Stimulated activated naive CD4-positive, alpha-beta T cell (primary cell): Measurements from ENCODE around the gene TAPT1.
"Not testable (repeated sequence)": the region's sequence is repeated elsewhere in the genome, so short reads cannot be mapped to it uniquely, and the experiment has no call there.

Source experiments
- DNase-seq, 6 experiments: peaks; one replicate each; lab custom pipeline; 2025; lab: John Stamatoyannopoulos, UW

TAPT1 gene, protein sequence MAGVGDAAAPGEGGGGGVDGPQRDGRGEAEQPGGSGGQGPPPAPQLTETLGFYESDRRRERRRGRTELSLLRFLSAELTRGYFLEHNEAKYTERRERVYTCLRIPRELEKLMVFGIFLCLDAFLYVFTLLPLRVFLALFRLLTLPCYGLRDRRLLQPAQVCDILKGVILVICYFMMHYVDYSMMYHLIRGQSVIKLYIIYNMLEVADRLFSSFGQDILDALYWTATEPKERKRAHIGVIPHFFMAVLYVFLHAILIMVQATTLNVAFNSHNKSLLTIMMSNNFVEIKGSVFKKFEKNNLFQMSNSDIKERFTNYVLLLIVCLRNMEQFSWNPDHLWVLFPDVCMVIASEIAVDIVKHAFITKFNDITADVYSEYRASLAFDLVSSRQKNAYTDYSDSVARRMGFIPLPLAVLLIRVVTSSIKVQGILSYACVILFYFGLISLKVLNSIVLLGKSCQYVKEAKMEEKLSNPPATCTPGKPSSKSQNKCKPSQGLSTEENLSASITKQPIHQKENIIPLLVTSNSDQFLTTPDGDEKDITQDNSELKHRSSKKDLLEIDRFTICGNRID

DNA sequence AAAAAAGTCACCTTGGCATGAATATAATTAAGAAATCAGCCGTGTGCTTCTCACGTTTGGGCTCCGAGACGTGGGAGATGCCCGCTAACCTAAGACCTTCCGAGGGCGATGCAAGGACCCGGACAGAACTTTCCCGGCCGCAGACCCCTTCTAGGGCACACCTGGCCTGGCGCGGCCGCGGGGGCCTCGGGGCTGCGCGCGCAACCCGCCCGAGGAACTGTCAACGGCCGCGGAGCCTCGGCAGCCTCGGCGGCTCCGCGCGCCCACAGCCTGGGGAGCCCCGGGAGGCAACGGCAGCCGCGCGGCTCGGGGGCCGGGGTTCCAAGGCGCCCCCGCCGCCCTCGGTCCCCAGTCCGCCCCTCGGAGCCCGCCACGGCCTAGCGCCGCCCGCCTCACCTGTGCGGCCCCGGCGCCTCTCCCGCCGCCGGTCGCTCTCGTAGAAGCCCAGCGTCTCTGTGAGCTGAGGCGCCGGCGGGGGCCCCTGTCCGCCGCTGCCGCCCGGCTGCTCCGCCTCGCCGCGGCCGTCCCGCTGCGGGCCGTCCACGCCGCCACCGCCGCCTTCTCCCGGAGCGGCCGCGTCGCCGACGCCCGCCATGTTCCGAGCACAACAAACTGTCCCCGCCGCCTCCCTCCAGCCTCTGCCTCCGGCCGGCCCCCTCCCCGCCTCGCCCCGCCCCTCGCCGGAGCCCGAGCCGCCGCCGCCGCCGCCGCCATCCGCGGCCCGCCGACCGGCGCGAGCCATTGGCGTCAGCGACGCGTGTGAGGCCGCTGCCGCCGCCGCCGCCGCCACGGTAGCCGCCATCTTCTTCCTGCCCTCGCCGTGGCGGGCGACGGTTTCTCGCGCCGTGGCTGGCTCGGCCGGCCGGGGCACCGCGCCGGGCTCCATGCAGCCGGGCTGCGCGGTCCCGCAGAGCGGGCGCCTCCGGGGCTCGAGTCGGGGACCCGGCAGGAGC, at the start of gene TAPT1:
TSS of gene TAPT1 (minus strand) at position 609 of the 953 bp plus-strand sequence. CDS start at position 595, 14 bp downstream.
- DNase-seq = peak; percentile 49 to 83 (median 62)

DNA sequence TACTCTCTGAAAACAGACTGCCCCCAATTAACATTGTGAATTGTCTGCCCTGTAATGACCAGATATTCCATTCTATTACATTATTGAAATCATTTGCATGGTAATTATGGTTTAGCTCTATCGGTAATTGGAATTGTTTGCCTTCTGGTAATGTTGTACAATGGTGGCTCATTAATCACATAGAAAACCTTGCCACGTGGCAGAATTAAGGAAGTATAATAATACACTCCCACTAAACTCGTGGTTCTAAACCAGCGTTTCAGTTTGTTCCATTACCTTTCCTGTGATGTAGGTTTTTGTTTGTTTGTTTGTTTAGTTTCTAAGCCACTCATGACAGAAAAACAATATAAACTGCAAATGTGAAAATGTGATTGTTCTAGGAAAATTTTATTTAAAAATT, 45.1 kb upstream of the TAPT1 start:
- DNase-seq = no peak

DNA sequence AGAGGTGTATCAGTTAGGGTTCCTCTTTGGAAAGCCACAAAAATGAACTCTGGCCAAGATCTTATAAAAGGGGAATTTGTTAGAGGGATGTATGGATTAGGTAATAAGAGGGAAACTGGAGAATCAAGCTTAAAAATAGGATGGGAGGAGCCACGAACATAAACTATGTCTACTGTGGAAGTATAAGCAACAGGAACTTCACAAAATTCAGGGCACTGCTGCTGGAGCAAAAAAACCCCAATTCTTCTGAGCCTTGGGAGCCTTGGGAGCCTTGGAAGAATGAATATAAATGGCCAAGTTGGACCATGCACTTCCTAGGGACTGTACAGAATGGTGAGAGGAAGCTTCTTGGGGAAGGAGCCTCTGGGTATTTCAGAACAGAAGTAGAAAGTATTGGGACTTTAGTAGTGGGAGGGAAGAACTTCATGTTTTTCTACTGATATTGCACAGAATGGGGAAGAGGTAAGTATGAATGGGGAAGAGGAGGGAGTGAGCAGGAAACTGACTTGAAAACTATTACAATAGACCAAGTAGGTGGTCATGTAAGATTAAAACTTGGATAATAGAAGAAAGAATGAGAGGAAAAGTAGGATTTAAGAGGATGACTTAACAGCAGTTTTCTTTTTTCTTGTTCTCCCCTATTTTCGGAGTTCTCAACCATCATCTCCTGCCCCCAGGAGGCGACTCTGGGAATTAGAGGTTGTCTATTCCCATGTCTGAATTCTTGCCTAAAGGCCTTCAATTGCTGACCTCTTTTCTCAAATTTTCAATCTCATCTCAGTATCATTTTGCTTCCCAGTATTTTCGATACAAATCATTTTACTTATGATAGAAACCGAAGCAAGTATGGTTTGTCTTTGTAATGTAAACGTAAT, 44.4 kb upstream of the TAPT1 start:
- no peak for DNase-seq

DNA sequence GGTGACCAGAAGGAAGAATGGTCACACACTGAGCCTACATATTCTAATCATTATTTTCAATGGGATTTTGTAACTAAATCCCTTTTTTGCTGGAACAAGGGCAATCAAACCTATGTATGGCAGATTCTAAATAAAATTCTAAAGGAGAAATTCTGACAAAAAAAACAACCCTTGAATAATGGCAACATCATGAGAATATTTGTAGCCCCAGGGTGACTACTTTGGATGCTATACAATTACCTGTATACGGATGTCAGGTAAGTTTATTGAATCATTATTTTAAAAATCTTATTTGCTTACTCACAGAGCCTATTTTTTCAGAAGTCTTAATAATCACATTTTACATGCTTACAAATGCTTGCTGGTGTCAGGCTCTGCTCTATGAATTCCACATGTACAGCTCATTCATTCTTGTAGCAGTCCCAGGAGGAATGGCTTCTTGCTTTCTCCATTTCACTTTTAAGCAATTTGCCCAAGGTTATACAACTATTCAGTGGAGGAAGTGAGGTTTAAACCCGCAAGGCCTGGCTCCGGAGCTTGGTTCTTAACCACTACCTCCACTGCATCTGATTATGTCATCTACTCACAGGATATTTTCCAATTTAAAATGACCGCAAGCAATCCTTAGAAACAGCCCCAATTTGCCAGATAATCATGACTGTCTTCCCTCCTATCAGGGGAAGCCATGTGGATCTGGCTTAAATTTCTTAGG, 43.6 kb upstream of the TAPT1 start:
- DNase-seq = not testable (repeated sequence)

DNA sequence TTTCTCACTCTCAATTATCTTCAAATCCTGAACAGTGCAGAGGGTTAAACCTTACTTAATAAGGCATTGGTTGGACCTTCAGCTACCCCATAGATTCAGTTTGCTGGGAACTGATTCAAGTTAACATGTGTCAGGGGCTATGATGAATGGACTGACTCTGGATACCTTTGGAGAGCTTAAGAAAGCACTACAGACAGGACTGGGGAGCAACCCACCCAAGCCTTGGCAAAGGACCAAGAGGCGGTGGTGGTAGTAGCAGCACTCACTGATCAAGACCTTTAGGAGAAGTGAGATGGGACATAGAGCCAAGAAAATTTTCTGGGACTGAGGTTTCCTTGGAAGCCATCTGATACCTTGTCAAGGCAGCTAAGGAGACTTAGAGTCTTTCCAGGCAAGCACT, 43.0 kb upstream of the TAPT1 start:
- no peak for DNase-seq

DNA sequence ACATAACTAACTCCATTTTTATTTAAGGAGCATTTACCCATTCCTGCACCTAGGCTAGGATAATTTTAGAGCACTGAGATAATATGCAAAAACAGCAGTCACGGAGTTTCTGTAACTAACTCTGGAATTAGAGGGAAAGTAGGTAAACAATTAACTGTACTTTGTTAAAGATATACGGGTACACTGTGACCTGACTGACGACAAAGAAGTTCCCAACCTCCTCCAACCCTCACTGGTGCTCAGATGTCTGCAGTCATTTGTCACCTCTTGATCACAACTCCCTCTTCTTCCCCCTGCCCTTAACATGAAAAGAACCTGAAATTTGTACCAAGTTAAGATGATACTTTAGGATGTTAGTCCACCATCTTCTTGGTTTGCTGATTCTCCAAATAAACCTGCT, 42.0 kb upstream of the TAPT1 start:
- DNase-seq = no peak

DNA sequence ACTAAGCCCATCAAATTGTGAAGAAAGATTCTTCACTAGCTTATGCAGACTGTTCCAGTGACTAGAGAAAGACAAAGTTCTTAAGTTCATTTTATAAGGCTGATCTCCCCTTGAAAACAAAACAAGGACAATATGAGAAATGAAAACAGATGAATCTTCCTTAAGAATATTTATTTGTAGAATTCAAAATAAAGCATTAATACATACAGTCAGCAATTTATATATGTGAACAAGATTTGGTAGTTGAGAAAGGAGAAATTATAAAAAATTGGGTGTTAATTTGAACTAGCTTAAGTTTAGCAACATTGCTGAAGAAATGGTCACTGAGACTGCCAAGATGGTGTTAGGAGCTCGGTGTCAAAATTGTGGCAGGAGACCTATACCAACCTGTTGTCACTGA, 41.4 kb upstream of the TAPT1 start:
- no peak for DNase-seq

DNA sequence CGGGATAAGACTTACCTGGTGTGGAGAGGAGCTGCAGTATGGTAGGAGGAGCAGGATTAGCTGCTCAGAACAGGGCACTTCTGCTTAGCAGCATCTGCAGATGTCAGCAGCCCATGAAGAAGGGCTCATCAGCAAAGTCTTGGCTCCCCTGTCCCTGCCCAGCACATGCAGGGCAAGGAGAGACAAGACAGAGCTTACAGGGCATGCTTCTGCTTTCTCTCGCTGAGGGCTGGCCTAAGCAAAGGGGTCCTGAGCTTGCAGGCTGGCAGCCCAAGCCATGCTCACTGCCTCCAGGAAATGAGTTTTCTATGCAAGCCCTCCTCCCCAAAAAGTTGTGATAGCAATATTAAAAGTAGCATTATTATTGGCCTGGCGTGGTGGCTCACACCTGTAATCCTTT, 39.5 kb upstream of the TAPT1 start:
- no peak for DNase-seq

DNA sequence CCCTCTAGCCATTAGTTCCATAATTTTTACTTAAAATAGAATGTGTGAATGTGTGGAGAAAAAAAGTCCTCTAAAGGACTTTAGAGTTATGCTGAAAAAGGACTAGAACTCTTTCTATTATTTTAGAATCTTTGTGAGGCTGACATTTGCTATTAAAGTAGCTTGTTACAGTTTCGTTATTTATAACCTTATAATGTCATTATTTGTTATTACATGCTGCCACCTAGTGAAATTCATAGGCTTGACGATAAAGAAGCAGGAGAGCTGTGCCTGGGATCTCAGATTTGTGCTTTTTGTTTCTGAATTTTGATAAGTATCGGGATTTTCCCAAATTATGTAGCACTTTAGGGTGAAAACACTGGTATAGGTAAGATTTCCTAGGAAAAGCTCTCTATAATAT, 38.5 kb upstream of the TAPT1 start:
- peak in 3 of 6 experiments; percentile 4 to 44 (median 43) for DNase-seq

DNA sequence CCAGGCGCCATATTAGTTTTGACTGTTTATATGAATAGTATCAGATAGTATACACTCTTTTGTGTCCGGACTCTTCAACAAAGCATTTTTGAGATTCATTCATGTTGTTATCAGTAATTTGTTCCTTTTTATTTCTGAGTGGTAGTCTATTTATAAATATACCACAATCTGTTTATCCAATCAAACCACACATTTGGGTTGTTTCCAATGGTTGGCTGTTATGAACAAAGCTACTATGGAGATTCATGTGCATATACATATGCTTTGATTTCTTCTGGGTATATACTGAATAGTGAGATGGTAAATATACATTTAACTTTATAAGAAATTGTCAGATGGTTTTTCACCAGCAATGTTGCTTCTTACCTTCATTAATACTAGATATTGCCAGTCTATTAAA, 36.8 kb upstream of the TAPT1 start:
- DNase-seq = no peak

DNA sequence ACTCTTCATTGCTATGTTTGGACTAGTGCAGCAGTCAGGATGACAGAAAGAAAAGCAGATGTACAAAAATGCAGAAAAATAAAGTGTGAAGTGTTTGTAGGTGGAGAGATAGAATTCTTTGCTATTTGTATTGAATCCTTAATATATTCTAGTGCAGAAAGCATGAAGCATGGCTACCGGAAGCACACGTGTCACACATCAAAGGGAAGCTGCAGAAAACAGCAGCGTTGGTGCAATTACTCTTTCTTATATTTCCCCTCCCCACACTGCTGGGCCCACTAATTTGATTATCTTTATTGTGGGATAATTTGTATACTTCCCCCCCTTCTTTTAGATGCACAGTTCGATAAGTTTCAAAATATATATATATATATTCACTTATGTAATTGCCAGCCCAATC, 35.9 kb upstream of the TAPT1 start:
- DNase-seq = peak in 1 of 6 experiments; percentile 3

DNA sequence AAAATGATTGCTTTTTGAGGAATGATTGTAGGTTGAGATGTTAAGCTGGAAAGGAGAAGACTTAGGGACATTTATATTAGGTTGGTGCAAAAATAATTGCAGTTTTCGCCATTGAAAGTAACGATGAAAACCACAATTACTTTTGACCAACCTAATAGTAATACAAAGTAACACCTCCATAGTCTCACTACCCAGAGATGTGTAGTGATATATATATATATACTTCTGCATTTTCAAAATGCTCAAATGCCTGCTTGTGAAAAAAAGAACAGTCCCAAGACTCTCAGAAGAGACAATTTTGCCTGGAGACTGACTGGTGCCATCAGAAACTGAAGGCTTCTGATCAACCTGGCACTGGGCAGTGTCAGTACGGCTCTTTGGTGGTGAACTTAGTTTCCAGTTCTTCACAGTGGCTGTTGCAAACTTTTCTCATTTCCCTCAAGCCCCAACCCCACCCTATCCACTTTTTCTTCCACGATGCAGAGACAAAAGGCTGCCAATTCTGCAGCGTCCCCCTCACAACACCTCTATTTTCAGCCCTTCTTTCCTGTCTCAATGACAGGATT, 35.1 kb upstream of the TAPT1 start:
- no peak for DNase-seq

DNA sequence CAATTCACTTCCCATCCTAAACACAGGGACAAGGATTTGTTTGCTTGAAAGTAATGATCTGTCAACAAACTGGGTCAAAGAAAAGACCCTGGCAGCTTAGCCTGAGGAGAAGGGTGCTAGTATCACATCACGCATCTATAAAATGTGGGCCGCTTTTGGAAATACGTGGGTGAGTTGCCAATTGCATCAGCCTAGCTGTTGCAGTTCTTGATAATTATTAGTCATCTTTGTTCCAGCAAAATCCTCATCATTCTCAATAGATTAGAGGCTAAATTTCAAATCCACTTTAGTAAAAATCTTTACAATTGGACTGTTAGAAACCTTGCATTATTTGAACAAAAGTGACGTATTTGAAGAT, 33.6 kb upstream of the TAPT1 start:
- no peak for DNase-seq

DNA sequence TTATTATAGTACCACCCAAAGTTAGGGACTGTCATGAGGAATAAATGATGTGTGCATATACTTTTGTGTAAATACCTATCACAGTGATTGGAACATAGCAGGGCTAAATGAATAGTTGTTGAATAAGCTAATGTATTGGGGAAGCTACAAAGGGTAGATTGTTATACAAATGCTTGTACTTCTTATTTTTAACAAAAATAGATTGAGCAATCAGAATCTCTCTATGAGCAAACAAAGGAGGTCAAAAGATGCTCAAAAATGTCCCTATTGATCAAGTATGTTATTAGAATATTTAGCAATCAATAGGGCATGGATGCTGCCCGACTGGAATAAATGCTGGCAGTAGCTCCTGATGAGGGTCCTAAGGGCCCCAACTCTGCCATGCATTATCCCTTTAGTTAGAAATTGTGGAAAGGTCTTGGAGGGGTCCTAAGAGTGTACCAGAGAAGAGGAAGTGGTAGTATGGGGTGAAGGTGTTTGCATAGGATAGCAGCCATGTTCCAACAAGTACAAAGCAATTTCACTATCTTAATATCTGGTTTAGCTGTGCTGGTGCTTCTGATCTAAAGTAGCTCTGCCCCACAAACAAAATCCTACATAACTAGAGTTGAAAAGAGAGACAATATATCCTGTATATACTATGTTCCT, 33.1 kb upstream of the TAPT1 start:
- DNase-seq = no peak

DNA sequence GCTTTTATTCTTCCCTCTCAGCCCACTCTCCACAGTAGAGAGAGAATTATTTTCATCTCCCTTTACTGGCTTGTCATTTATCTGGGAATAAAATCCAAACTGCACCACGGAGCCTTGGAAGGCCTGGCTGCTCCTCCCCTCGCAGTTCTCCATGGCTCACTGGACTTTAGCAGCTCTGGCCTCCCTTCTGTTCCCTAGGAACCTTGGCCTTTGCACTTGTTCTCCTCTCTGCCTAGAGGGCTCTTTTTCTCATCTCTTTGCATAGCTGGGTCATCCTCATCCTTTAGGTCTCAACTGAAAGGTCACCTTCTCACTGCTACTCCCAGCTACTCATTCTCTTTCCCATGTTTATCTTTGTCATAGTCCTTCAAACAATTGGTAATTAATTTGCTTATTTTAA, 31.3 kb upstream of the TAPT1 start:
- DNase-seq = no peak

DNA sequence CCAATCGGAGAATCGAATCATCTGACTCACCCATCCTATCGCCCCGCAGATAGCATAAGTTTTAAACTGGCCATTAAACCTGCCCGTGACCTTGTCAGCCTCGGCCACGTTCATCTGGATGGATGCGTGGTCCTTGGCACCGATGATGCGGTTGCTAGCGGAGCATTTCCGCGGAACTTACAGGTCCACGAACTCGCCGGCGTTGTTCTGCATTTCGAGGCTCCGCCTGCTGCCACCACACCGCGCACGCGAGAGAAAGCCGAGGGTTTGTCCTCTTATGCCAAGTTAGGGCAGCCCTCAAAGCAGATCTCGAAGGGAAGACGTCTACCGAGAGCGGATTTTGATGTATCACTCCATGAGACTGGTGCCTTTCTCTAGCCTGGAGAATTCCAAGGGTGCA, 30.1 kb upstream of the TAPT1 start:
- no peak for DNase-seq

DNA sequence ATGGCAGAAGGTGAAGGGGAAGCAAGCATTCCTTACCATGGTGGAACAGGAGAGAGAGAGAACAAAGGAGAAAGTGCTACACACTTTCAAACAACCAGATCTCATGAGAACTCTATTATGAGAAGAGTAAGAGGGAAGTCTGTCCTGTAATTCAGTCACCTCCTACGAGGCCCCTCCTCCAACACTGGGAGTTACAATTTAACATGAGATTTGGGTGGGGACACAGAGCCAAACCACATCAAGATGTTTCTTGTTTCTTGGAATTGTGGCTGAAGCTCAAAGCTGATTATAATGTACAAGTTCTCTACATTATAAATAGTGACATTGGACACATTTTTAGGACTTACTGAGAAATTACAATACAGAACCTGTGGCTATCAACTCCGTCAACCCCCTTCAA, 29.5 kb upstream of the TAPT1 start:
- DNase-seq = no peak

DNA sequence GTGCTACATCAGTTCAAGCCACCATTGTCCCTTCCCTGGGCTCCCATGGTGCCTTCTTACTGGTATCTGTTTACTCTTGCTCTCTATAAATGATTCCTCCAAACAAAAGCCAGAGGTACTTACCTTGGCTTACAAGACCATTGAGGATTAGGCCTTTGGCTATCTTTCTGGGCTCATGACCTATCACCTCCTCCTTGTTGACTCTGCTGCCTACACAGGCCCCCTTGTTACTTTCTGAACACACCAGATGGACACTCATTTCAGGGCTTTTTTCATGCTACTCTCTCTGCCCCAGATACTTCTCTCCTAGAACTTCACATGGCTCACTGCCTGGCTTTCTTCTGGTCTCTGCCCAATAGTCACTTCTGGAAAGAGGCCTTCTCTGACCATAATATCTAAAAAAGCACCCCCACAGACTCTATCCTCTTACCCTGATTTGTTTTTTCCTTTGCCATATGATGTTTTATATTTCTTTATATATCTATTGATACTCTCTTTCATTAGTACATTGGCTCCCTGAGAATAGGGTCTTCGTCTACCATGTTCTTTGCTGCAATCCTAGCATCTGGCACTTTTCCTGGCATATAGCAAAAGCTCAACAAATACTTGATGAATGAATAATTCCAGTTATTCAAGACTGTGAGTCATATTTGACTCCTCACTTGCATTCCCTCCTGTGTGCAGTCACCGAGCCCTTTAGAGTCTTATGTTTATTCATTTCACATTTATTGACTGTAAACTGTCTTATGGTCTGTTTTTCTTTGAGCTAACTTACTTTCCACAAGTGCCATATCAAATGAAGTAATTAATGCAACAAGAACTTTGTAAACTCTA, 27.1 kb upstream of the TAPT1 start:
- no peak for DNase-seq

DNA sequence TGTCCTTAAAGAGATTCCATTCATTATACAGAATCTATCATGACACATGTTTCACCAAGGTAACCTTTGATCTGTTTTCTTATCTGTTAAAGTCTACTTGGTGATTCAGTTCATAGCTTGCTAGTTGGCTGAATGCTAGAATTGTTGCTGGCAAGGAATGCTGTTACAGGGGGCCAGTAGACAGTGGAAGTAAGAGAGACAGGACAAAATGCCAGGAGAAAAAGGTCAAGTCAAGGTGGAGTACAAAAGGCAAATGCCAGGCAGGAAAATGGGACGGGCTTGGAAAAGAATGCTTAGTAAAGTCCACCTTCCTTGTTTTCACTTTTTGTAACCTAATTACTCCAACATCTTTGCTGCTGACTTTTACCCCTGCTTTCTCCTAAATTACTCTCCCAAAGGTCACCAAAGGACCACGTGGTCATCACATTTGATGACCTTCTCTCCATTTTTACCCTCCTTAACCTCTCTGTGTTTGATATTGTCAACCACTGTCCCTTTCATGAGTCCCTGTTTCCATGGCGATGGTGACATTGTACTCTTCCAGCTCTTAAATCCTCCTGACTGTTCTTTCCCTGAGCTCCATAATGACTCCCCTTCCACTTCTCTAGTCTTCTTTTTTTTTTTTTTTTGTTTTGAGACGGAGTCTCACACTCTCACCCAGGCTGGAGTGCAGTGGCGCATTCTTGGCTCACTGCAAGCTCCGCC, 24.5 kb upstream of the TAPT1 start:
- DNase-seq = no peak
